Measurements from ENCODE around the gene SH2D3A.

DNA sequence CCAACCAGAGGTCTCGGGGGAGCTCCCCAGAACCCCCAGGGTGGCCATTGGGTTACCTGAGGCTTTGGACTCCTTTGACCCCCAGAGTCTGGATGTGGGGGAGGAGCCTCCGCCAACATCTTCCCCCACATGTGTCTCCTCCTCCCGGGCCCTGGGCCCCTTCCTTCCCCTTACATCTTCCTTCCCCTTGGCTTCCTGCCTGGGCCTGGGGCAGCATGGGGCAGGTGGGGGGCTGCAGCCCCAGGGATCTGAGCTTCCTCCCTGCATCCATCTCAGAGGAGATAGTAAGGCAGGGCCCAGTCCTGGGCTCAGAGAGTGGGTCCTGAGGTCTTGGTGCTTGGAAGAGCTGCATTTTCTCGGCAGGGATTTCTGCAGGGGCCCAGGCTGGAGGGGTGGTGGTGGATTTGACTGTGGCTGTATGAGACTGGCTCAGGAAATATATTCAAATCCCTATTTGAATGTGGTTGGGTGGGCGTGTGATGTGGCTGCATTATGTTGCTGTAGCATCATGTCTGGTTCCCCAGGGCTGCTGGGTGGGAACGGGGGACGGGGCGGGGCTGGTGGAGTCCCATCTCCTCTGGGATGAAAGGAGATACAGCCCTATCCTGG is 6.2 kb upstream of the SH2D3A start:
- TF ChIP-seq REST (IDR thresholded peaks at IDR 0.05; ENCODE audit: insufficient read depth in 1 of 2, low read depth in 2 of 2, low read length in 2 of 2) = no peak
- no peak for TF ChIP-seq POLR2AphosphoS5 (IDR thresholded peaks at IDR 0.05; ENCODE audit: low read depth, low read length)

Measured in PFSK-1 (cell line).